ENCODE data around the gene PLXNA1.

The PLXNA1 gene

GRCh38 chr3:126982471-126983175 is at the start of gene PLXNA1:
TSS of gene PLXNA1 (plus strand) at chr3:126983115. CDS start at chr3:126988594, 5,479 bp downstream.
- DNase-seq = peak; percentile 80

- DNase-seq = no peak
These were observed 48.8 kb upstream of the PLXNA1 start for GRCh38 chr3:126934031-126934531.

- no peak for DNase-seq
These were observed 47.9 kb upstream of the PLXNA1 start for GRCh38 chr3:126934991-126935390.

- peak; percentile 45 for DNase-seq
These were observed 47.0 kb upstream of the PLXNA1 start for GRCh38 chr3:126935756-126936509.

GRCh38 chr3:126936853-126937425 is 46.0 kb upstream of the PLXNA1 start:
- no peak for DNase-seq

- no peak for DNase-seq
These were observed 45.4 kb upstream of the PLXNA1 start for GRCh38 chr3:126937533-126937932.

GRCh38 chr3:126937973-126938372 is 44.9 kb upstream of the PLXNA1 start:
- no peak for DNase-seq

GRCh38 chr3:126938520-126939337 is 44.2 kb upstream of the PLXNA1 start:
- no peak for DNase-seq

- DNase-seq = no peak
These were observed 43.6 kb upstream of the PLXNA1 start for GRCh38 chr3:126939338-126939718.

GRCh38 chr3:126939733-126940132 is 43.2 kb upstream of the PLXNA1 start:
- DNase-seq = no peak

GRCh38 chr3:126941721-126942270 is 41.1 kb upstream of the PLXNA1 start:
- no peak for DNase-seq

GRCh38 chr3:126944089-126944965 is 38.6 kb upstream of the PLXNA1 start:
- DNase-seq = no peak

GRCh38 chr3:126945171-126945721 is 37.7 kb upstream of the PLXNA1 start:
- DNase-seq = no peak

GRCh38 chr3:126945891-126946290 is 37.0 kb upstream of the PLXNA1 start:
- DNase-seq = no peak

- DNase-seq = no peak
These were observed 36.5 kb upstream of the PLXNA1 start for GRCh38 chr3:126946405-126946804.

GRCh38 chr3:126947429-126947828 is 35.5 kb upstream of the PLXNA1 start:
- peak; percentile 22 for DNase-seq

- DNase-seq = no peak
These were observed 33.9 kb upstream of the PLXNA1 start for GRCh38 chr3:126948980-126949535.

GRCh38 chr3:126951561-126951960 is 31.4 kb upstream of the PLXNA1 start:
- DNase-seq = no peak

- no peak for DNase-seq
These were observed 30.5 kb upstream of the PLXNA1 start for GRCh38 chr3:126952261-126952982.

GRCh38 chr3:126952983-126953660 is 29.8 kb upstream of the PLXNA1 start:
- DNase-seq = no peak

Data from inflammatory macrophage treated with lipopolysaccharide for 4 hours (primary cell).